Inflammatory macrophage treated with lipopolysaccharide for 1 hour (primary cell): ENCODE measurements around the gene IFNL3.

ENCODE experiments used
- DNase-seq, 2 donors: peaks; one replicate each; pipeline ENCODE4 v3.0.0-alpha.2; 2020 to 2022

IFNL3 gene

GRCh38 chr19:39212375-39212742, 32.4 kb downstream of the IFNL3 start:
- peak; percentile 10 to 61 for DNase-seq

- no peak for DNase-seq
Measured at GRCh38 chr19:39211731-39212374, 33.0 kb downstream of the IFNL3 start.

GRCh38 chr19:39209196-39209595, 35.6 kb downstream of the IFNL3 start:
- no peak for DNase-seq

GRCh38 chr19:39208175-39208795, 36.5 kb downstream of the IFNL3 start:
- DNase-seq: no peak

GRCh38 chr19:39207293-39207836, 37.4 kb downstream of the IFNL3 start:
- DNase-seq: no peak

- DNase-seq: no peak
Measured at GRCh38 chr19:39206122-39206521, 38.7 kb downstream of the IFNL3 start.

- DNase-seq: no peak
Measured at GRCh38 chr19:39205449-39205764, 39.4 kb downstream of the IFNL3 start.

GRCh38 chr19:39203372-39204341, 41.1 kb downstream of the IFNL3 start, which contains the start of gene SYCN:
TSS of gene SYCN (minus strand) at chr19:39204263. CDS start at chr19:39204254, 9 bp downstream.
- no peak for DNase-seq

- DNase-seq: no peak
Measured at GRCh38 chr19:39202998-39203355, 41.8 kb downstream of the IFNL3 start.

- DNase-seq: no peak
Measured at GRCh38 chr19:39200803-39201115, 44.0 kb downstream of the IFNL3 start.

GRCh38 chr19:39200066-39200802, 44.6 kb downstream of the IFNL3 start:
- DNase-seq: no peak

- DNase-seq: no peak
Measured at GRCh38 chr19:39199025-39199424, 45.8 kb downstream of the IFNL3 start.

GRCh38 chr19:39197808-39198207, 47.0 kb downstream of the IFNL3 start:
- no peak for DNase-seq

GRCh38 chr19:39196860-39197562, 47.8 kb downstream of the IFNL3 start, which contains the start of gene NCCRP1:
TSS of gene NCCRP1 (plus strand) at chr19:39196964. CDS start at chr19:39196983, 19 bp downstream.
- no peak for DNase-seq

GRCh38 chr19:39196320-39196719, 48.5 kb downstream of the IFNL3 start:
- DNase-seq: no peak

GRCh38 chr19:39195755-39196154, 49.1 kb downstream of the IFNL3 start:
- DNase-seq: no peak

- DNase-seq: peak in 1 of 2 donors; percentile 17
Measured at GRCh38 chr19:39194832-39195542, 49.8 kb downstream of the IFNL3 start.

- DNase-seq: peak in 1 of 2 donors; percentile 64
Measured at GRCh38 chr19:39193803-39194202, 51.0 kb downstream of the IFNL3 start.
